ENCODE data around the gene LRRC8D.
"Not testable (repeated sequence)": the region's sequence is repeated elsewhere in the genome, so short reads cannot be mapped to it uniquely, and the experiment has no call there.

The LRRC8D gene

DNA sequence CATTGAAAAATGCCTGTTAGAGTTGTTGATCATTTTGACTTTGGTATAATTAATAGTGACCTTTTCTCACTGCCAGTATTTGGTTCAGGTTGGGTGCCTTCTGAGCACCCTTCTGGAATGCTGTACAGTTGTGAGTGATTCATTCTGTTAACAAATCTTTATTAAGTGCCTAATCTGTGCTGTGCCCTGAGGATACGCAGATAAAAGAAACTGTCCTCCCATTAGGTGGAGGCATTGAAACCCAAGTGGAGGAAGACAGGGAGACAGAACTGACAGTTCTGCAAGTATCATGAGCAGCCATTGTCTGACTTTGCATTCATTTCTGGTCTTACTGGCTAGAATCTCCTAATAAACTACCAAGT is 97.9 kb downstream of the LRRC8D start:
- no peak for DNase-seq

DNA sequence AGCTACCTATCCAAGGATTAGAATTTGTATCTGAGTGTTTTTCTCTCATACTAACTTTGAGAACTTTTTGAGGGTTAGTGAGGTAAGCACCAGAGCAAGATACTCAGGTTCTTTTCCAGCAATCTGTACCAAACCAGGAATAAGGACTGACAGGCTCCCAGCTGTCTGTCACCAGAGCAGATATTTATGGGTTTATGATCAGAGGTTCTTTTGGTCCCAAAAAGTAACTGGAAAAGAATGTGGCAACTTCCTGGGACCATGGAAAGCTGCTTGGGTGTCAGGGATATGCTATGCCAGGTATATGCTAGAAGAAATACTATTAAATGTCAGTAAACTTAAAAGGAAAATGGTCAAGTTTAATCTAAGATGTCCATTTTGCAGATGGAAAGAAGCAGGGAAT is 98.3 kb downstream of the LRRC8D start:
- no peak for DNase-seq

DNA sequence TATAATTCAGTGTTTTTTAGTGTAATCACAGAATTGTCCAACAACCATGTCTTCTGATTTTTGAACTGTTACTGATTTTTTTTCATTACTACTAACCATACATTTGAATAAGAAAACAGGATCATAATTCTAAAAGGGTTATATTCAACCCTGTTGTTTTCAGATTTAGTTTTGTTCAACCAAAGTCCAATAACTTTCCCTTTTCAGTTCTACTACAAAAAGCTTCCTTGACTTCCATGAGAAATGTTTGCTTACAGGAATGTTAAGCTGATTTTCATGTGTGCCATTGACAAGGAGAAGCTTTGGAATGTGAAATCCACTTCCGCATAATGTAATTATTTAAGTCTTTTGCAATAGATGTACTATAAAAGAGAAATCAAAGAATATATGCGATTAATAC is 102.1 kb downstream of the LRRC8D start:
- no peak for DNase-seq

DNA sequence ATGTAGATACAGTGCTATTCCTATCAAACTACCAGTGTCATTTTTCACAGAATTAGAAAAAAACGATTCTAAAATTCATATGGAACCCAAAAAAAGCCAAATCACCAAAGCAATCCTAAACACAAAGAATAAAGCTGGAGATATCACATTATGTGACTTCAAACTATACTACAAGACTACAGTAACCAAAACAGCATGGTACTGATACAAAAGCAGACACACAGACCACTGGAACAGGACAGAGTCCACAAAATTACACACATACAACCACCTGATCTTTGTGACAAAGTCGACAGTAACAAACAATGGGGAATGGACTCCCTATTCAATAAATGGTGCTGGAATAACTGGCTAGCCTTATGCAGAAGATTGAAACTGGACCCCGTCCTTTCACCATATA is 102.7 kb downstream of the LRRC8D start:
- DNase-seq = no peak

DNA sequence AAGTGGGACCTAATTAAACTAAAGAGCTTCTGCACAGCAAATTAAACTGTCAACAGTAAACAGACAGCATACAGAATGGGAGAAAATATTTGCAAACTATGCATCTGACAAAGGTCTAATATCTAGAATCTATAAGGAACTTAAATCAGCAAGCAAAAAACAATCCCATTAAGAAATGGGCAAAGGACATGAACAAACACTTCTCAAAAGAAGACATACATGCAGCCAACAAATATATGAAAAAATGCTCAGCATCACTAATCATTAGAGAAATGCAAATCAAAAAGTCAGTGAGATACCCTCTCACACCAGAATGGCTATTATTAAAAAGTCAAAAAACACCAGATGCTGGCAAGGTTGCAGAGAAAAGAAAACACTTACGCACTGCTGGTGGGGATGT is 103.2 kb downstream of the LRRC8D start:
- DNase-seq = not testable (repeated sequence)

DNA sequence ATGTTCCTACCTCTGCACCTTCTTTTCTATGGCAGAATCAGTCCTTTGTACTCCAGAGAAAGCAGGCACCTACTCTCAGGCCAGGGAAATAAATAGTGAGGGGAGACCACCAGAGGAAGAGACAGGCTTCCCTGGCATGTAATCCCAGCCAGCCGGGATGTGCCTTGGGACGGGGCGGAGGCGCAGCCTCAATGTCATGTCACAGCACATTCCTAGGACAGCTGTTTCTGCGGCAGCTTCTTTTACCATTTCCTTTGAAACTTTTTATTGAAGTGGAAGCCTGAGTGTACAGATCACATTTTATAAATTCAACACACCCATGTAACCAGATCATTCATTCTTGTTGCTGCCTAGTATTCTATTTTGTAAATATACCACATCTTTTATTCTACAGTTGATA is 106.2 kb downstream of the LRRC8D start:
- no peak for DNase-seq

DNA sequence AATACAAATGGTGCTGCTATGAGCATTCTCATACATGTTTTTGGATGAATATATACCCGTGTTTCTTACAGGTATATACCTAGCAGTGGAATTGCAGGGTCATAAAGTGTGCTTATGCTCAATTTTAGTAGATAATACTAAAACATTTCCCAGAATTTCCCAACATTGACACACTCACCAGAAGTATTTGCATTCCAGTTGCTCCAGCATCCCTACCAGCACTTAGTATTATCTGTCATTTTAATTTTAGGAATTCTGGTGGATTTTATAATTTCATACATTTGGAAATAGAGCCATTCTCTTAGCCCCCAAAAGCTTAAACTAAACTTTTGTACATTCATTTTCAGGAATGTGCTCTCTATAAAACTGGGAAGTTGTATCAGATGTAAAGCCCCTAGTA is 106.6 kb downstream of the LRRC8D start:
- DNase-seq = no peak

DNA sequence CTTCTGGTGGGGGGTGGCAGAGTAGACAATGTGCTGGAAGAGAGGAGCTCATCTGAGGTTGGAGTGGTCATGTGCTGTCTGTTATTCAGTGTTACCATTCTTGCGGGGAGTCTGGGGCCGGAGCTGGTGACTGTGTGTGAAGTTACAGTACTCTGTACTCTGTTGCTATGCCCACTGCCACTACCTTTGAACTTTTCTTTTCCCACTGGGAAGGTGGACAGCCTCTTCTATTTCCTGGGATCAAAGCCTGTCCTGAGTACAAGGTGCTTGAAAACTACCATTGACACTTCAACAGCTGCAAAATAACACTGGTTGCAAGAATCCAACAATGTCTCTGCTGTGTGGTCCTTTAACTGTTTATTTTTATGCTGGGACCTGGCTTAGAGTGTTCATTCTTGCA is 107.7 kb downstream of the LRRC8D start:
- no peak for DNase-seq

DNA sequence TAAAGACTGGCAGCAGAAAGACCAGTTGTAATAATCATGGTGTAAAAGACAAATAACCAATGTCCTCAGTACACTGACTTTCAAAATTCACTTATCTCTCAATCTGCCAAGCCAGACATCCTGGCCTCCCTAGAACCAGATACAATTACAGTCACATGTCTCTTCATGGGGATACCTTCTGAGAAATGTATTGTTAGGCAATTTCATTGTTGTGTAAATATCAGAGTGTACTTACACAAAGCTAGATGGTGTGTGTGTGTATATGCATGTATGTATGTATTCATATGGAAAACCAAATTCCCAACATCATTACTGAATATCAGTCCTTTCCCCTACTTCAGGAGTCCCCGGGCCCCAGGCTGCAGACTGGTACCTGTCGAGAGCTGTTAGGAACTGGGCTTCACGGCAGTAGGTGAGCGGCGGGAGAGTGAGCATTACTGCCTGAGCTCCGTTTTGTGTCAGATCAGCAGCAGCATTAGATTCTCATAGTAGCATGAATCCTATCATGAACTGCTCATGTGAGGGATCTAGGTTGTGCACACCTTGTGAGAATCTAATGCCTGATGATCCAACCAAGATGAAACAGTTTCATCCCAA is 108.7 kb downstream of the LRRC8D start:
- DNase-seq = no peak

DNA sequence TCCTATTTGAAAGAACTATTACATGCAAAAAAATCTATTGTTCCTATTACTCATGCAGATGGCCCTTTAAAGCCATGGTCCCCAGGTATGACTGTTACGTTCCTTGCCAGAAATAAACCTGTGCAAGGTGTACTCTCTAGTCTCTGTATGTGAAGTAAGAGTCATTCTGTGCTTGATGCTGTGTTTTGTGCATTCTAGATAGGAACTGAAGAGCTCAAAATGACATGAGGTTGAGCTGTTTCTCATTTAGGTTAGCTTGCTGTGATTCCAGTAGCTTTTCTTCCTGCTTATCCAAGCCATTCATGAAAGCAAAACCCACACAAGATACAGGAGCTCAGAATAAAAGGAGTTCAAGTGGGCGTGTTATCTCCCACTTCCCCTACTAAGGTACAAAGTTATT is 109.7 kb downstream of the LRRC8D start:
- no peak for DNase-seq

DNA sequence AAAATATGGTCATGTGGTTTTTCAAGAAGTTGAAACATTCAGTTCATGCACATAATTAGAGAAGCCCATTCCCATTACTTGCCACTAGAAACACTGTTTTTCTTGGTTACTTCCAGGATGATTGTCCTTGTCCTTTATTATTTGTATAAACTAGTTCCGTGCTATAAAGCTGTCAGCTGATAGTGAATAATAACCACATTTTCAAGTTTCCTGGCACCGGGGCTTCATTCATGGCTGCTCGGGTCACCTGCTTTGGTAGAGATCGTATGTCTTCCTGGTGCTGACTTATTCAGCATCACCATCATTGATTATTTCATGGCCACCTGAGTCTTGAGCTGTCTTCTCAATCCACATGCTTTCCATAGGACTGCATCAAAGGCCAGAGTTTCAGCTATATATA is 111.1 kb downstream of the LRRC8D start:
- no peak for DNase-seq

DNA sequence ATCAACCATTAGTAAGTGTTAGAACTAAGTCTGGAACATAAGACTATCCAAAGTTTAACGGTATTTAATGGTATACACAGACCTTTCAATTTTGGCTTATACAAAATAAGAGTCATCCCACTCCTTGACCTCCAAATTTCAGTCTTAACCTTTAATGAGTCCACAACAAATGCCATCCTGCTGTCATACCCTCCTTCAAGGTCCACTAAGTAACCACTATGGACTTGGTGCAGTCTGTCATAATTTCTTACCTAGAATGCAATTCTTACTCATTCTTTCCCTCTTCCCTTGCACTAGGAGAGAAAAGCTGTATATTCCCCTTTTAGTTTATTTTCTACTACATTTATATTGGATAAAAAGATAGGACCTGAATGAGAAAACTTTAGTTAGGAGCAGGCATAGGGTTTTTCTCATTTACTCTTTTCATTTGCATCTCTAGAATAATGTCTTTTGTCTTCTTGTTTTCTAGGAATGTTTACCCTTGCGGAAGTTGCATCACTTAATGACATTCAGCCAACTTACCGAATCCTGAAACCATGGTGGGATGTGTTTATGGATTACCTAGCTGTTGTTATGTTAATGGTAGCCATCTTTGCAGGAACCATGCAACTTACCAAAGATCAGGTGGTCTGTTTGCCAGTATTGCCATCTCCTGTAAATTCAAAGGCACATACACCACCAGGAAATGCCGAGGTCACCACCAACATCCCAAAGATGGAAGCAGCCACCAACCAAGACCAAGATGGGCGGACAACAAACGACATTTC is 111.9 kb downstream of the LRRC8D start:
- DNase-seq = no peak

DNA sequence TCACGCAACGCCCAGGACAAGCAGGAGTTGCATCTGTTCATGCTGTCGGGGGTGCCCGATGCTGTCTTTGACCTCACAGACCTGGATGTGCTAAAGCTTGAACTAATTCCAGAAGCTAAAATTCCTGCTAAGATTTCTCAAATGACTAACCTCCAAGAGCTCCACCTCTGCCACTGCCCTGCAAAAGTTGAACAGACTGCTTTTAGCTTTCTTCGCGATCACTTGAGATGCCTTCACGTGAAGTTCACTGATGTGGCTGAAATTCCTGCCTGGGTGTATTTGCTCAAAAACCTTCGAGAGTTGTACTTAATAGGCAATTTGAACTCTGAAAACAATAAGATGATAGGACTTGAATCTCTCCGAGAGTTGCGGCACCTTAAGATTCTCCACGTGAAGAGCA is 113.6 kb downstream of the LRRC8D start:
- DNase-seq = no peak

DNA sequence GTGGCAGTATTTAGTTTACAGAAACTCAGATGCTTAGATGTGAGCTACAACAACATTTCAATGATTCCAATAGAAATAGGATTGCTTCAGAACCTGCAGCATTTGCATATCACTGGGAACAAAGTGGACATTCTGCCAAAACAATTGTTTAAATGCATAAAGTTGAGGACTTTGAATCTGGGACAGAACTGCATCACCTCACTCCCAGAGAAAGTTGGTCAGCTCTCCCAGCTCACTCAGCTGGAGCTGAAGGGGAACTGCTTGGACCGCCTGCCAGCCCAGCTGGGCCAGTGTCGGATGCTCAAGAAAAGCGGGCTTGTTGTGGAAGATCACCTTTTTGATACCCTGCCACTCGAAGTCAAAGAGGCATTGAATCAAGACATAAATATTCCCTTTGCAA is 114.4 kb downstream of the LRRC8D start:
- DNase-seq = no peak

DNA sequence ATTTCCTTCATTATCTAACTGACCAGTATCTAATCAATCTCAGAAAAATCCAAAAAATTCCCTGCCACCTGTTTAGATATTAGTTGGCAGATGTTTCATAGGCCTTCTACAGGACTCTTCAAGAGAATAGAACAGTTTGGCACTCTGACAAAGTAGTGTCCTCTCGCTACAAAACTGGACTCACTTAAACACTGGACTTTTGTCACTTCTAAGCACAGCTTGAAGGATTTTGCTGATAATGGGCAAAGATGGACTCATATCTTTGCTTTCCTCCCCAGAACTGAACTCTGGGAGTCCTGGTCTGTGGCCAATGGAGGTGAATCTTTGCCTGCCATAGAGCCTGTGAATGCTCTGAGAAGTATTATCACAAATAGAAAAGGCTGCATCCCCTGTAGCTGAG is 115.9 kb downstream of the LRRC8D start:
- no peak for DNase-seq

DNA sequence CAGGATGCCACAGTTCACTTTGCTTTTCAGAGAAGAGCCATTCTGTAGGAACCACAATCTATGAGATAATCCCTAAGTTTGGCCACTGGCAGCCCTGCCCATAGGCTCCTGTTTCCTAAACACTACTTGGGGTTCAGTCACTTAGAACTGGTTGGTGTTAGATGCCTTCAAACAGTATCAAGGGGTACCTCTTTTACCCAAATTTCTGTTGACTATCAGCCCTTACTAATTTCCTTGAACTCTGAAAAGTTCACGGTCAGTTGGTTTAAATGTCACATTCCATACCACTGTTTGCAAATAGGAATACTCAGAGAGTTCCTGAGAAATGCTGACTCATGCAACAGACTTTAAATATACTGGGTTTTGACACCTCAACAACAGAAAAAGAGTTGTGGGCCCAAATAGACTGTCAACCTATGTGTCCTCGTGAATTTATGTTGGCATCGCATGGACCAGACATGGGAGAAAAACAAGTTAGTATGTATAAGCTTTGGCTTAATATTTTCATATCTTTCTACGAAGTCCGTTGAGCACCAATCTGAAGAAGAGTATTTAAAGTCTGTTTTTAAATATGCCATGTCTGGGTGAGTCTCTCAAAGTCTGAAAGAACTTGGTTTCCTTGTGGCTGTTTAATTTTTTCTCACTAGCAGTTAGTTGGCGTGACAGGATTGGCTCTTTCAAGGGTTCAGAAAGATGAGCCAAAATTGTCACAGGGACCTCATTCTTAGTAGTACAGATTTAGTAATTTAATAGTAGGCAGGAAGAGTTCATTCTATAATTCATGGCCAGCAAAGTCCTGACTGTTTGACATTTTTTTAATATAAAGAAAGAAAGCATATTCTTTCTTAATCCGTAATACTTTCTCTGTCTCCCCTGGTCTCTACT is 117.6 kb downstream of the LRRC8D start:
- DNase-seq = no peak

DNA sequence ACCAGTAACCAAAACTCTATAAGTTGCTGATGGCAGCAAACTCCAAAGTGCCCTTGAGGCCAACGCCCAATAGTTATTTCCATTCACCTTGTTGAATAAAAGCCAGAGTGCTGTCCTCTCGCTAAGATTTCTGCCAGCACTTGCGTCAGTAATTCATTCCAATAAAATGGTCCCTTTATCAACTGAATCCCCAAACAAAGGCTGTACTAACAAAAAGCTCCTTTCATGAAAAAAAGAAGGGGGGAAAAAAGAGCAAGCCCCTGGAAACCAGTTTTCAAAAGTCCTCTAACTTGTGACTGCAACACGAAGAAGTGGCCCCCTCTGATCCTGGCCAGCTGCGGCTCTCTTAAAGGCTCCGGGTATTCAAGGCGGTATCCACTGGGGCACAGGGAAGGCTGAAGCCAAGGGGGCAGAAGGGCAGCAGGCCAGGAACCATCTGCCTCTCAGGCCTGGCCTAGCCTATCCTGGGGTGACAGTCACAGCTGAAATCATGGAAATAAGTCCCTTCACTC is 118.3 kb downstream of the LRRC8D start:
- DNase-seq = no peak

DNA sequence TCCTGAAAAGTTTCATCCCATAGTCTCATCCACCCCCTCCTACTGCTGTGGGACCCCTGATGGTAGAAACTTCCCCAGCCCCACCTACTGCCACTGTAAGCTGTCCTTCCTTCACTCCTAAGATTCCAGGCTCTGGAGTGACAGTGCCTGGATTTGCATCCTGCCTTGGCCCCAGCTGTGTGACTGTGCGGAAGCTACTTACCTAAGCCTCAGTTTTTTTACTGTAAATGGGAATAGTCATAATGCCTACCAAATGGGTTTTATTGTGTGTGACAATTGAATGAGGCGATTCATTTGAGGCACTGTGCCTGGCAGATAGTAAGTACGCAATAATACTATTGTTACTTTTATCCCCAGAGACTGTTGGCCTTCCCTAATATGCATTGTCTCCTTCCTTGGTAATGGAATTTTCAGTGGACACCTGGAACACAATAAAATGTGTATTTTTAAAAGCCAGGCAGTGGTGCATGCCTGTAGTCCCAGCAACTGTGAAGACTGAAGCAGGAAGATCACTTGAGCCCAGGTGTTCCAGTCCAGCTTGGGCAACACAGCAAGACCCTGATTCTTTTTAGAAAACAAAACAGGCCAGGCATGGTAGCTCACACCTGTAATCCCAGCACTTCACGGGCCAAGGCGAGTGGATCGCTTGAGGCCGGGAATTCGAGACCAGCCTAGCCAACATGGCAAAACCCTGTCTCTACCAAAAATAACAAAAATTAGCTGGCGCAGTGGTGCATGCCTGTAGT is 119.0 kb downstream of the LRRC8D start:
- DNase-seq = no peak

DNA sequence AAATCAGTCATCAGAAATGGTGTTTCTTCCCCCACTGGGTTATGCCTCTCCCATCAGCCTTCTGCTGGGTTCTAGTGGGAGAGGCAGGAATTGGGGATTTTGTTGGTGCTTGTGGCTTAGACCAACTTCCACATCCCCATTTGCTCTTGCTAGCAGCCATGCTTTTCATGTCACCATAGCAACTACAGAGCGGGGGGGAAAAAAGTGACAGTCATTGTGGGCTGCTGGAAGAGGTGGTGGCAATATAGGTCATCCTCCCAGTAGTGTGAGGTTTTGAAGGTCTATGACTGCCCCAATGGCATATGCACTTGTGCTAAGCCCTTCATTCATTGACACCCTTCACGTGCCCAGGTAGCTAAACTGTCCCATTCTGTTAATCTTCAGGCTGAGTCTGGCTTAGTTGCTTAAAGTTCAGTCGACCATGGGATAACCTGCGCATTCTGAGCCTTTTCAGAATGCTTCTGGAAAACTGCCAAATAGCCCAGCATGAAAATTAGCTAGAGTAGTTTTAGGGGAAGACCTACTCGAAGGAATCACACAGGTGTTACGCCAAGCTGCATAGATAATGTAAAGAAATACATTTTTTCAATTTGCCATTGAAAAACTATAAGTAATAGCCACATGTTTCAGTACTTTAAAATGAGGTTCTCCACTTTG is 120.4 kb downstream of the LRRC8D start:
- DNase-seq = peak; percentile 13

DNA sequence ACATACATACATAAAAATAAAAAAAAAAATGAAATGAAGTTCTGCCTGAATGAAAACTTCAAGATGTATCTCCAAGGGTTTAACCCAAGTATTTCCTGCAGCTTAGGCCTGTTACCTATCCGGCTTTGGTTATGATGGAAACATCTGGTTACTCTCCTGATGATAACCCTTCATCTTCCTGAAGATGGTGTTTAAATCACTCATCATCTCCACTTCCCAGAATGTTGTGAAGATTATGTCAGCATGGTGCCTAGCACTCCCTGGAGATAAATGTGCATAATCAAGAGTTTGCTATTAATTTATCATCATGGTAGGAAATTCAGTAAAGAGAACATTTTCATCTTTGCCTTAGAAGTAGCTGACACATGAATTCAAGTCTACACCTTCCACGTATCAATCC is 121.2 kb downstream of the LRRC8D start:
- no peak for DNase-seq

DNA sequence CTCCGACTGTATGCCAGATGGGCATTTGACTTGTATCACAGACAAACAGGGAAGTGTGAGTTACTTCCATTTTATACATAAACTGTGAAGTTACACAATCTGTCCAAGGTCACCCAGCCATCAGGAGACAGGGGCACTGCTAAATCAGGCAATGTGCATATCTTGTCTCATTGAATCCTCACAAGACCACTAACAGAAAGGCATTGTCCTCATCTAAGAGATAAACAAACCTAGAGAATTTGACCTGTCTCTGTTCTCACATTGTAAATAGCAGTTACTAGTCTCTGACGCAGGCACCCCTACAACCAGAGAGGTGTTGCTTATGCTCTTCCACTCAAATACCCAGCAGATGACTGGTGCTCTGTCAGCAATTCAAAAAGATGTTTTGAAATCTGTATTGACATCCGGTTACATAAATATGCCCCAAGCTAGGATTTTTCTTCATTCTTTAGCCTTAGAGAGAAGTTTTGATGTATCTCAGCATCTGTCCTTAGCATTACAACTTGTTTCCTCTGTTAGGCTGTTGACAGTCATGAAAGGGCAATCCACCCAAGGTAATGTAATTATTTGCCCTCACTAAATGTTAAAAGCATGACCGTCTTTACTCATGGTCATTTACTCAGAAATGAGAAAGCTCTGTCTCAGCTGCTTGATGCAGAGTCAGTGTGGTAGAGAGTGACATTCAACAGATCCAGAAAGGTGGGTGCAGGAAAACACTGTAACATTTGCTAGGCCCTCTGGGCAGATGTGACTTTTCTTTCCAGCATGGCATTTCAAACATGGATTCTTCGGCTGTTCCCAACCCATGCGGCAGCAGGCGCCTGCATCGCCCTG is 122.2 kb downstream of the LRRC8D start:
- no peak for DNase-seq

All from CD4-positive, alpha-beta T cell treated with Interleukin-6 for 4 hours (primary cell).